Stimulated activated CD8-positive, alpha-beta memory T cell treated with anti-CD3 and anti-CD28 coated beads, Interleukin-15, amount 100 ng/mL, for 1 hour (primary cell): Measurements from ENCODE around the gene ZDHHC24.
"Not testable (repeated sequence)": the region's sequence is repeated elsewhere in the genome, so short reads cannot be mapped to it uniquely, and the experiment has no call there.

Source experiments
- DNase-seq: peaks from one replicate; pipeline ENCODE4 v3.0.0-alpha.2; 2020; ENCODE audit warnings: low read depth

Gene ZDHHC24, protein sequence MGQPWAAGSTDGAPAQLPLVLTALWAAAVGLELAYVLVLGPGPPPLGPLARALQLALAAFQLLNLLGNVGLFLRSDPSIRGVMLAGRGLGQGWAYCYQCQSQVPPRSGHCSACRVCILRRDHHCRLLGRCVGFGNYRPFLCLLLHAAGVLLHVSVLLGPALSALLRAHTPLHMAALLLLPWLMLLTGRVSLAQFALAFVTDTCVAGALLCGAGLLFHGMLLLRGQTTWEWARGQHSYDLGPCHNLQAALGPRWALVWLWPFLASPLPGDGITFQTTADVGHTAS

DNA sequence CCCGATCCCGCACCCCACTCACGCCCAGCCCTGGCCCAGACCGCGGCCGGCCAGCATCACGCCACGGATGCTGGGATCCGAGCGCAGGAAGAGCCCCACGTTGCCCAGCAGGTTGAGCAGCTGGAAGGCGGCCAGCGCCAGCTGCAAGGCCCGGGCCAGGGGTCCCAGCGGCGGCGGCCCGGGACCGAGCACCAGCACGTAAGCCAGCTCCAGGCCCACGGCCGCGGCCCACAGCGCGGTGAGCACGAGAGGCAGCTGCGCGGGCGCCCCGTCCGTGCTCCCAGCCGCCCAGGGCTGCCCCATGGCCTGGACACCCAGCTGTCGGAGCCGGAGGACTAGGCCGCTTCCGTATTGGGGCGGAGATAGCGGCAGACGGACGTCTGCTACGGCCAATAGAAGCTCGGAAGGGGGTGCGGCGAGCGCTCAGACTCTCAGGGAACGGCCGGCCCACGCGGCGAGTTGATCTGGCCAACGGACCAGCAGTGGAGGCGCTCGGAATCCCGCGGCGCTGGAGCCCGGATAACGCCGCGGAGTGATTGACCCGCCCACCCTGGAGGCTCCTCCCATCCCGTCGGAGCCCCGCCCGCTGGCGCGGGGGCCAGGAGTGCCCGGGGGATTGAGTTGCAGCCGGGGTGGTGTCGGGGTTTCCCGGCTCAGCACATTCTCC is at the start of gene ZDHHC24:
Gene ZDHHC24, minus strand, starts transcription at position 348 of the 667 bp plus-strand sequence. Its CDS starts 45 bp downstream, at position 303.
- peak; percentile 50 for DNase-seq

DNA sequence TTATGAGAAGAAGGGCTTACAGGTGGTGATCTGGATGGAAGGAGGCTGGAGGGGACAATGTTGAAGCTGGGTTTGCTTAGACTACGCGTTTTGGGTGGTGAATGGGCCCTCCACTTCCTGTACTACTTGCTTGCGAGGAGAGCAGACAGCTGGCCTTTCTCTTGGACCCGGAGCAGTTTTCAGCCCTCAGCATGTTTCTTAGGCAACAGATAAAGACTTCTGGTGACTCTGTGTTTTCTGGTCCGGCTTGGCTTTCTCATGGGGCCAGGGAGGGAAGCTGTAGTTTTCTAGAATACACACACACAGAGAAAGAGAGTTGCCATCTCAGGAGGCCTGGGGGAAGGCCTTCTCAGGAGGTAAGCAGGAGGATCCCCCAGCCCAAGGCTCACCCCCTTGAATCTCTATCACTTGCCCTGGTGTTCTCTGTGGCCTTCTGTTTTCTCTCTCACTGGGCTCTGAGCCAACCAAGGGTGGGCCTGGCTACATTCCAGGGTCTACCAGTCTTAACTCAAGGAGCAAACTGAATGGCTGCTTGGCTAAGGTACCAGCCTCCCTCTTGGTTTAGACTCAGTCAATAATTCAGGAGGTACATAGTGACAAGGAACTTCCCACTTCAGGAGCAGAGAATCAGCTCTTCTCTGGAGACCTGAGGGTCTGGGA is 49.5 kb upstream of the ZDHHC24 start:
- DNase-seq = no peak

DNA sequence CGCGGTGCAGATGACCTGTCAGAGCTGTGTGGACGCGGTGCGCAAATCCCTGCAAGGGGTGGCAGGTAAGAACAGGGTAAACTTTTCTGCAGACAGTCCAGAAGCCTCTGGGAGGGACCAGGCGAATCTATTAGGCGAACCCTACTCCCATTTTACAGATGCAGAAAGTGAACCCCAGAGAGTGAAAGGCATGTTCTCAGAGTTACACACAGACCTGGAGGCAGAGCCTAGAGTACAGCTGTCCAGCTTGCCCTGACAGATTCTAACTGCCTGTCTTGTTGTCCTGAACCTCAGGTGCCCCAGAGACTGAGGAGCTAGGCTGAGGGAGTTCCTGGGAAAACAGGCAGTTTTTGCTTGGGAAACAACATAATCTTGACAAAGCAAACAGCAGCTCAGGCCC is 47.8 kb upstream of the ZDHHC24 start:
- DNase-seq = no peak

DNA sequence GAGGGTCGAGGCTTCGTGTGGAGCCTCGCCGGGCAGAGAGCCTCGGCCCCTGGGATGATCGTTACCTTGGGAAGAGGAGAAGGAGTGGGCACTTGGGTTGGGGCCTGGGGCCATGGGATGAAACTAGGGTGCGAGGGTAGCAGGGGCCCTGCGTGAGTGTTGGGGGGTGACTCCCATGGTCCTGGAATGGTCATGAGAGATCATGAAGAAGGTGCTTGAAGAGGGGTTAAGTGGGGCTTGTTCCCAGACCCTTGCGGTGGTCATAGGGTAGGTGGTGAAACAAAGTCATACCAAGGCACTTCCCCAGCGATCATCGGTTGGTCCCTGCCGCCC is 47.4 kb upstream of the ZDHHC24 start:
- no peak for DNase-seq

DNA sequence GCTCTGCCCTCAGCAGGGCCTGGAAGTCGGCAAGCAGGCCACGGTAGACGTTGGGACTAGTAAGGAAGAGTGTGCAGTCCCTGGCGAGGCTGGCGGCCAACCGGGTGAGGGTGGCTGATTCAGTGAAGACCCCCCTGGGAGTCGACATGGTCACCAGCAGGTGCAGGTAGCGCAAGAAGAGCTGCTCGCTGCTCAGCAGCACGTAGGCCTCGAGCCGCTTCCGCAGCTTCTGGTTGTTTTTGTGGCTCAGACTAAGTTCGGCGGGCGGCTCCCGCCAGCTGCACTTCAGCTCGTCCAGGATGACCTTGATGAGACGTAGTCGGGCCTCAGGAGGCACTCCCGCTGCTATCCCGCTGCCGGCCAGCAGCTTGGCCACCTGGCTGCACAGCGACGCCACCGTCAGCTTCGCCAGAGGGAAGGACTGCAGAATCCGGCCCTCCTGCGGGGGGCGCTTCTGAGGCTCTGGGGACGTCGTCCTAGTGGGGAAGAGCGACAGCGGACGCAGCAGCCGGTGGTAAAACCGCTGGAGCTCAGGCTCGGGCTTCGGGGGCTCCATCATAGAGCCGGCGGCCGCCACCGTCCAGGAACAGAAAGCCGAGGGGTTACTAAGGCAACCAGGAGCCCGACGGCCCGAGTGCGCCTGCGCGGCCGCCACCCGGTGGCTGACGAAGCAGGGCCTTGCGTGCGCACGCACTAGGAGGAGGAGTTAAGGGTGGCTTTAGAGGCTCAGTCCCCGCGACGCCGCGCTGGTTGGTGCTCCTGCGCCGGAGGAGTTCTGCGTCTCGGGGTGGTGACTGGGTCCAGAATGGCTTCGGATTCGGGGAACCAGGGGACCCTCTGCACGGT is 46.8 kb upstream of the ZDHHC24 start, which contains the start of the genes CCDC87 and CCS:
Gene CCDC87, minus strand, starts transcription at position 607 of the 846 bp plus-strand sequence. Its CDS starts 48 bp downstream, at position 559.
Gene CCS, plus strand, starts transcription at position 729 of the 846 bp plus-strand sequence. Its CDS starts 77 bp downstream, at position 806.
- peak; percentile 99 for DNase-seq

DNA sequence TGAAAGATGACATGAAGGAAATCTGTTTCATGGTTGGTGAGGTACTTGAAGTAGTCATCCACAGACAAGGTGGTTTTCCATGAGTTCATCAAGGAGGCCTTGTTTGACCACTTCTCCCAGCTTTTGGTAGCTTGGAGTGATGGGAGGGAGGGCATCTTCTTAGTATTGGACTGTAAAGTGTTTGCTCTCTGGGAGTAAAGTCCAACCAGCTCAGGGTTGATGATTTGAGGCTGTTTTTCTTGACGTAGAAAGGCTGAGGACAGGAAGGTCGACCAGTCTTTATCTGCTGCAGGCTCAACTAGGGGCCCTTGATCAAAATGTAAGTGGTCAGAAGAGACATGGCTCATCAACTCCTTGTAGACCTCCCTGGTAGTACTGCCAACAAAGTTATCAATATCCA is 45.3 kb upstream of the ZDHHC24 start:
- DNase-seq = no peak

DNA sequence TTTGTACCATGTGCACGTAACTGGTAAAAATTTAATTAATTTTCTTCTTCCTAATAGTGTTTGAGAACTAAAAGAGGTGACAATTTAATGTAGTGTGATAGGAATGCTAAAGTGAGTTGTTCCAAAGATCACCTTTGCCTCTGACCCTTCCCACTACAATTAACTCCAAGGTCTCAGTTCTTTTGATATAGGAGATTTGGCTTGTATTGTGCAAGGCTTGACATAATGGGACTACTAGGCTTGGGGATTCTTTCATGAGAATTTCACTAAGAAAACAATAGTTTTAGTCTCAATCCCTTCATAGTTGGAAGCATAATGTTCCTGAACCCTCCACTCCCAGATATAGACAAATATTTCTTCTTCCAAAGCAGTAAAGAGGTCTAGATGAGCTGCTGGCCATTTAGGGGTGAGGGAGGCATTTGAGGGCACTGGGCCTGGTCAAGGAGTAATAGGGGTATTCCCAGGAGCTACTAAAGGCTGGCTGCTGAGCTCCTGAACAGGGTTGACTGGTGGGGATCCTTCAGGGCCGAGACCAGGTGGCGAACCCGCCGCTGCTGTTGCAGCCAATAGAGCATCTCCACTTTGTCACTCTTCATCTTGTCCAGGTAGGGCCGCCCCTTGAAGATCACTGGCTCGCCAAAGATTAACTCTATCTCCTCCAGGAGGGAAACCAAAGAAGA is 44.3 kb upstream of the ZDHHC24 start:
- no peak for DNase-seq

DNA sequence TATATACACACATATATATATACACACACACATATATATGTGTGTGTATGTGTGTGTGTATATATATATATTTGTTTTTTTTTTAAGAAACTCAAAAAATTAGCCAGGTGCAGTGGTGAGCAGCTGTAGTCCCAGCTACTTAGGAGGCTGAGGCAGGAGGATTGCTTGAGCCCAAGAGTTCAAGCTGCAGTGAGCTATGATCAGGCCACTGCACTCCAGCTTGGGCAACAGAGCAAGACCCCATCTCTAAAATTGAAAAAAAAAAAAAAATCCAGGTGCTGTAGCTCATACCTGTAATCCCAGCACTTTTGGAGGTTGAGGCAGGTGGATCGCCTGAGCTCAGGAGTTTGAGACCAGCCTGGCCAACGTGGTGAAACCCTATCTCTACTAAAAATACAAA is 43.5 kb upstream of the ZDHHC24 start:
- DNase-seq = not testable (repeated sequence)

DNA sequence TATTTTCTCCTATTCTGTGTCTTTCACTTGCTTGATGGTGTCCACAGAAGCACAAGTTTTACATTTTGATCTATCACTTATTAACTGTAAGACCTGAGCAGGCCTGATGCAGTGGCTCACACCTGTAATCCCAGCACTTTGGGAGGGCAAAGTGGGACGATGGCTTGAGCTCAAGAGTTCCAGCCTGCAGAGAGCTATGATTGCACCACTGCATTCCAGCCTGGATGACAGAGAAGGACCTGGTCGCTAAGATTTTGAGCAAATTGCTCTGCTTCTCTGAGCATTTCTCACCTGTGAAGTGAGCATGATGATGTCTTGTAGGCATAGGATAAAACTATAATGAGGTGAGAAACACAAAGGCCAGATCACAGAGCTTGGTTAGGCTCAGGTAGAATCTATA is 40.3 kb upstream of the ZDHHC24 start:
- no peak for DNase-seq

DNA sequence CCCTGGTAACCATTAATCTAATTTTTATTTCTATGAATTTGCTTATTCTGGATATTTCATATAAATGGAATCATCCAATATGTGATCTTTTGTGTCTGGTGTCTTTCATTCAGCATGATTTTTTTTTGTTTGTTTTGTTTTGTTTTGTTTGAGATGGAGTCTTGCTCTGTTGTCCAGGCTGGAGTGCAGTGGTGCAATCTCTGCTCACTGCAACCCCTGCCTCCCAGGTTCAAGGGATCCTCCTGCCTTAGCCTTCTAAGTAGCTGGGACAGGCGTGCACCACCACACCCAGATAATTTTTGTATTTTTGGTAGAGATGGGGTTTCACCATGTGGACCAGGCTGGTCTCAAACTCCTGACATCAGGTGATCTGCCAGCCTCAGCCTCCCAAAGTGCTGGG is 39.6 kb upstream of the ZDHHC24 start:
- DNase-seq = not testable (repeated sequence)

DNA sequence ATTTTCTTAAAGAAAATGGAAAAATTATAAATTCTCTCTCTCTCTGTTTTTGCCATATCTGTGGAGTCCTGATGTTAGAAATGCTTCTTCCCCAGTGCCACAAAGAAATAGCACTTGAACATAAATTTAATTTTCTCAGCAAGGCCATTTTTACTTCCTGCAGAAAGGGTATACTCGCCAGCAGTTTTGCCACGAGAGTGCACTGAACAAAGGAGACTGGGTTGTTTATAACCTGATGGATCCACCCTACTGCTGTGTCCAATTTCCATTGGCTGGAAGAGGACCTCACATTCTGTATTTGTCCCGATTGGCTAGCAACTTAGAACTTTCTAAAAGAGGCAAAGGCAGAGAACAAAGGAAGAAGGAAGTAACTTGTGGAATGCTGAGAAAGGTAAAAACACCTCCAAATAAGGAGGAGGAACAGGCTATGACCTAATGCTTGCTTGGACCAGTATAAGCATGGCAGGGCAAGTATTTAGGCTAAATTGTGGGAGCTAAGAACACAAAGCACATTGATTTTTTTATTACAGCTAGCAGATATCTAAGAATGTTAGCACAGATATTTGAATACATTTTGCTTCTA is 36.8 kb upstream of the ZDHHC24 start:
- DNase-seq = not testable (repeated sequence)

DNA sequence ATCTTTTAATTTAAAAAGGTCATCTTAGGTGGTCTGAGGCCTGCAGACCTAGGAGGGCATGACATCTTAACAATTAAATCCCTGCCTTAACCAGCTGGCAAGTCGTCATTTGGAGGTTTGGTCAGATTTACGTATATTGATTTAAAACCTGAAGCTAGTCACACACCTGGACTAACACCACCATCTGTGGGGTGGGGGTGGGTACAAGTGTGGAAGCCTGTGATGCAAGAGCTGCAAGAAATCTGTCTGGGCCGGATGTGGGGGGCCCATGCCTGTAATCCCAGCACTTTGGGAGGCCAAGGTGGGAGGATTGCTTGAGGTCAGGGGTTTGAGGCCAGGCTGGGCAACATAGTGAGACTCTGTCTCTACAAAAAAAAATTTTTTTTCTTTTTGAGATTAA is 35.4 kb upstream of the ZDHHC24 start:
- DNase-seq = no peak

DNA sequence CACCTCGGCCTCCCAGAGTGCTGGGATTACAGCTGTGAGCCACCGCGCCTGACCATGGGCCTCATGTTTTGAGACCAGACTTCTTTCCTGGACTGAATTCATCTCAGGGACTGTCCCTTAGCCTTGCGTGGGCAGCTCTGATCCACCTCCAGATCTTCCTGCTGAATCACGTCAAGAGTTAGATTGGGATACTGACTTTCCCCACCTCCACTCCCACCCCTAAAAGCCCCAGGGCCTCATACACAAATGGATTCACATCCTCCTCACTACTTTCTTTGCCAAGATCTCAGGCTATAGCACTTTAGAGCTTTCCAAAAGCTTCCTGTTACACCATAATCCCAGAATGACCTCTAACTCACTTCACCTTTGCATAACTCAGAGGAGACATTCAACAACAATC is 35.0 kb upstream of the ZDHHC24 start:
- DNase-seq = no peak

DNA sequence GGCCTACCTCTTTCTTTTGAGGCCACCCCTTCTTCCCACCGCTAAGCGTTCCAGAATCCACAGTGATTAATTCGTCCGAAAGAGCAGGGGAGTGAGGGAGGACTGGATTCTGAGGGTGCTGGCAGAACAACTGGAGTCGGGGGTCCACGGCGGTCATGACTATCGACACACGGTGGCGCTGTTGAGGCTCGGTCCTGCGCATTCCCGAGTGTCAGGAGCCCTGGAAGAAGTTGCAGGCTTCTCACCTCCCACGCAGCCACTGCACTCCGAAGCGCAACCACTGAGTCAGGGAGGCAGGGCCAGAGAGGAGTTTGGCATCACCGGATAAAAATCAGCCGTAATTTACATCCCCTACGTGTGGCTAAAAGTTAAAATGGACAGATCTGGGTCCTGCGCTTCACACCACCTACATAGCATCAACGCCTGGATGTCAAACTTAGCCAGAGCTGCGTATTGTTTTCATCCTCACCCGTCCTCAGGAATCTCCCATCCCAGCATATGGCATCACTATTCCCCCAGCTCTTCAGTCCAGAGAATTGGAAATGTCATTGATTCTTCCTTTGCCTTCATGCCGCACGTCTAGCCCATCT is 33.3 kb upstream of the ZDHHC24 start:
- DNase-seq = peak; percentile 67

DNA sequence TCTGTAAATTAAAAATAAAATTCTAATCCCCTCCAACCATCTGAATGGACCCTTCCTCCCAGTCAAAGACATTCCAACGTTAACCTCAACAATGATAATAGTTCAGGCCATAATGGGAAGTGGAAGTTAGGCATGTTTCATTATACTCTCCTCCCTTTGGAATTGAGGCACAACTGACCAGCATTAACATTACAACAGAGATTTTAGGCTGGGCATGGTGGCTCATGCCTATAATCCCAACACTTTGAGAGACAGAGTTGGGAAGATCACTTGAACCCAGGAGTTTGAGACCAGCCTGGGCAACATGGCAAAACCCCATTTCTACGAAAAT is 25.0 kb upstream of the ZDHHC24 start:
- DNase-seq = no peak

DNA sequence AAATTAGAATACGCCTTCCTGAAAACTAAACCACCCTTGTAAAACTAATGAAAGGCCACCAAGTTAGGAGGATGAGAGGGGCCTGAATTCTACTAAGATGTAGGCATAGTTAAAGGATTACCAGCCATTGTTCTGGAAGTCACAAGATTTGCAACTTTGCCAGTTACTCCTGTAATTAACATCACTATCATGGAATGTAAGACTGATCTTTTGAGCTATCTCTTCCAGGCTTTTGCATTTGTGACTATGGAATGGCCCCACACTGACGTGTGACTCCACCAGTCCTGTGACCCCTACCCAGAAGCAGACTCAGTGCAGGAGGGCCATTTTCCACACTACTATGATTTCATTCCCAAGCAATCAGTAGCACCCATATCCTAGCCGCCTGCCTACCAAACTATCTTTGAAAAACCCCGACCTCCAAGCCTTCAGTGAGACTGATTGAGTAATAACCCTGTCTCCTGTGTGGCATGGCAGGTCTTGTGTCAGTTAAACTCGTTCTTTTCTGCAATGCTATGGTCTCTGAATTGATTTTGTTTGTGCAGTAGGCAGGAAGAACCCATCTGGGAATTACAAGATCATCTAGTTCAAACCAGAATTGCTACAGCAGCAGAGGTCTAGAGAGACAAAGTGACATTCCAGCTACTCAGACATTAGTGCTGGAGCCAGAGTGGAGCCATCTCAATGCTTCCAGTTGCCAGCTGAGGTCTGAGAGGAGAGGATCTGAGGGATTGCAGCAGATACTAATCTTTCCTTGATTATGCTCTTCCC is 24.4 kb upstream of the ZDHHC24 start:
- DNase-seq = no peak

DNA sequence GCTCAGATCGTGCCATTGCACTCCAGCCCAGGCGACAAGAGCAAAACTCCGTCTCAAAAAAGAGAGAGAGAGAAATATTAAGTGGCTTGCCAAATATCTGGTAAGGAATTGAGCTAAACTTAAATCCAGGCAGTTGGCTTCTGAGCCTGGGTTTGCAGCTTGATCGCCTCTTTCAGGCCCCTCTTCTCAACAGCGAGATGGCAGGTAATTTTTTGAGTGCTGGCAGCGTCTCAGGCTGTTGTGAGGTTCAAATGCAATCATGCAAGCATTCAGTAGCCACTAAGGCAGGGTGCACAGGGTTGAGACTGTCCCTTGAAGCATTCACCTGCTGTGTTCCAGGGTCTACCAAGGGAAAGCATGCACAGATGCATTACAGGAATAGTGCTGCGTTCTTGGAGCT is 23.2 kb upstream of the ZDHHC24 start:
- DNase-seq = no peak

DNA sequence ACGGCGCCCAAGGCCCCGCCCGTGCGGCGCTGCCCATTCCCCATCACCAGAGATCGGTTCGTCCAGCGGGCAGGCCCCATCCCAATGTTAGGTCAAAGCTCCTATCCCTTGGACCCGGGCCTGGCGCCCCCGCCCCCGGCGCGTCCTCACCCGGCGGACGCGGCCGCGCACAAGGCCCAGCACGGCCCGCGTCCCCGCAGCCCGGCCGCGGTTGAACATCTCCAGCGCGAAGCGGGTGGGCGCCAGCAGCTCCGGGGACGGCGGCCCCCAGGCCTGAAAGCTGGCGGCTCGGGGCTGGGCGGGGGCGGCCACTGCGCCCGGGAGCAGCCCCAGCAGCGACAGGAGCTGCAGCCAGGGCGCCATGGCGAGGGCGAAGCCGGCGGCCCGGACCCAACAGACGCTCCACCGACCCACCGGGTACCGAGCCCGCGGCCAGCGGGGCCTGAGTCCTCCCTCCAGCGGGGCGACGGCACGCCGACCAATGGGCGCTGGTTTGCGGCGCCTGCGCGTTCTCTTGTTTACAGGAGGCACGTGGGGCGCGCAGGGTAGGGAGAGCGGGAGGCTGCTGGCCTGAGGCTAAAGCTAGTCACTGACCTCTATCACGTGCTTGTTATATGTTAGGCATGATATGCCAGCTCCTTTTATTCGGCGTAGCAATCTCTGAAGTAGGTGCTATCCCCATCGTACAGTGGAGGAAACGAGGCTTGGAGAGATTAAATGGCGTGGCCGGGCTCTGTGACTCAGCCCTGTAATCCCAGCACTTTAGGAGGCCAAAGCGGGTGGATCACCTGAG is 22.5 kb upstream of the ZDHHC24 start, which contains the start of gene CTSF:
Gene CTSF, minus strand, starts transcription at position 483 of the 793 bp plus-strand sequence. Its CDS starts 120 bp downstream, at position 363.
- DNase-seq = peak; percentile 40

DNA sequence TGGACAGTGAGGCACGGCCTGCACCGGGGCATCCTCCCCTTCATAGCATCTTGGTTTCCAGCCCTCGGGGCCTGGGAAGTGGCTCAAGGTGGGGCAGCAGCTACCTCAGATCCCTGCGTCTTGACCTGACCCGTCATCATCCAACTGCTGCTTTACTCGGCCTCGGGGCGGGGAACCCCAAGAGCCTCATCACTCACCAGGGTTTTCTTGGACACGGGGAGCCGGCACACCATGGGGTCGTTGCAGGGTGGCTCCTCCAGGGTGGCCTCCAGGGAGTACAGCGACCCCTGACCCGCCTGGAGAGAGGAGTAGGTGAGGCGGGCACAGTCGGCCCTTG is 21.9 kb upstream of the ZDHHC24 start:
- no peak for DNase-seq
